ENCODE measurements around the gene CAPN1. TPM values are rescaled to one million over a fixed set of nuclear protein-coding genes. Genes with fewer than 3 reads are reported as not detected.

CAPN1 gene
- total and polyA plus RNA-seq, 2 of the 4 experiments (the other 2 are of a cell fraction): 110 to 182 TPM

DNA sequence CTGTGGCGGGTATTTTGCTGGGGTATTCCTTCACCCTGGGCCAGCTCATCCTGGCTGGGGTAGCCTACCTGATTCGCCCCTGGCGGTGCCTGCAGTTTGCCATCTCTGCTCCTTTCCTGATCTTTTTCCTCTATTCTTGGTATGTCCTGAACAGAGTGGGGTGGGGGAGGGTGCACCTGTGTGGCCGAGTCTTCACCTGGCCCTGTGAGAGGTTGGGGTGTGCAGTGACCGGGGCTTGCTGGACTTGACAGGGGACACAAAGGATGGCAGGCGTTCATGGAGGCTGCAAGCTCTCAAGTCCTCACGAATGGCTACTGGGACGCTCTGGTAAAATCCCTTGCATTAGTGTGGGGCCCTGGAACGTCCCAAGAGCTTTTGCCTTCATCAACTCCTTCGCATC is 39.3 kb downstream of the CAPN1 start:
- Histone ChIP-seq H3K27me3 (ENCODE audit: control insufficient read depth, insufficient read depth, low read length) (no peaks in the 10 kb centered on the region), H3K36me3 (ENCODE audit: control insufficient read depth, insufficient read depth, low read length) (0 out of 2 replicates have a peak, but pooled peaks cover 1% of the 10 kb centered on the region), H4K8ac (ENCODE audit: low read depth in 2 of 2, low read length in 2 of 2) (no peak overlapping the region), H3K9me1 (ENCODE audit: insufficient read depth, low read length) (0 out of 2 replicates have a peak, but pooled peaks cover 9% of the 10 kb centered on the region), H3K56ac (ENCODE audit: extremely low read depth, insufficient read depth, low read length) (no peak overlapping the region), H4K5ac (ENCODE audit: low read depth, low read length) (no peak overlapping the region), H3K79me1 (ENCODE audit: low read depth in 1 of 2, low read length in 2 of 2) (no peaks in the 10 kb centered on the region), H4K20me1 (ENCODE audit: insufficient read depth, low read length) (no peaks in the 10 kb centered on the region), H2BK120ac (ENCODE audit: low read depth, low read length) (no peak overlapping the region), H3K23ac (ENCODE audit: low read depth, low read length) (no peak overlapping the region), H3K9ac (ENCODE audit: low read depth, low read length) (no peak overlapping the region), H3K27ac (ENCODE audit: insufficient read depth, low read length) (no peak overlapping the region), H2AFZ (replicated peaks; ENCODE audit: low read length, poor library complexity) (no peak overlapping the region), H3K4me2 (ENCODE audit: low read depth, low read length) (no peak overlapping the region), H2AK5ac (ENCODE audit: low read depth, low read length) (no peak overlapping the region), H2BK20ac (ENCODE audit: low read depth, low read length) (no peak overlapping the region), H3K4ac (ENCODE audit: low read depth, low read length) (no peak overlapping the region), H3K4me3 (ENCODE audit: insufficient read depth, low read depth, low read length) (no peak overlapping the region), H3K4me1 (ENCODE audit: control insufficient read depth, insufficient read depth, low read length) (peaks cover 10% of the 10 kb centered on the region), H2AK9ac (replicated peaks; ENCODE audit: low read depth, low read length, poor library complexity) (peak overlapping the region; percentile 40), H2BK5ac (ENCODE audit: low read depth, low read length, poor library complexity, severe bottlenecking) (no peak overlapping the region), H2BK15ac (ENCODE audit: low read depth, low read length) (no peak overlapping the region), H3K14ac (replicated peaks; ENCODE audit: low read depth, low read length) (no peak overlapping the region), H3K9me3 (ENCODE audit: control insufficient read depth, insufficient read depth, low read length) (no peaks in the 10 kb centered on the region), H3K18ac (ENCODE audit: low read depth, low read length) (no peak overlapping the region), H4K91ac (ENCODE audit: insufficient read depth, low read depth, low read length) (no peak overlapping the region)
- no peak for TF ChIP-seq NFE2L2 (IDR thresholded peaks at IDR 0.05; ENCODE audit: low read depth, low read length)
- no peak for TF ChIP-seq MAFK (IDR thresholded peaks at IDR 0.05; ENCODE audit: low read depth, low read length)
- dilution Hi-C loops (cut with HindIII; ENCODE audit: low sequenced_read_pairs, unreplicated experiment) (no loop called here), in situ Hi-C loops (cut with MboI; ENCODE audit: low sequenced_read_pairs) (no loop called here), intact Hi-C loops (cut with micrococcal nuclease) (no loop called here)
- POLR2A ChIA-PET (ENCODE audit: unreplicated experiment): no interaction called here
- no TSS peak for BruUV-seq (replicated peaks)
- no CpG with 5 or more reads among the region's 10 CpGs for WGBS, 2 experiments (ENCODE audit: extremely low coverage in 2 of 2, insufficient read length in 1 of 2)
- CTCF ChIA-PET: no interaction called here
- no peak for ATAC-seq (ENCODE audit: low read depth)
- DNase-seq: no peak
